Right ventricle myocardium superior (tissue), 1 donor: Measurements from ENCODE around the gene KLHL5. TPM values are rescaled to one million over a fixed set of nuclear protein-coding genes. Genes with fewer than 3 reads are reported as not detected.

Experiments used
- ATAC-seq: fragments of 200-7000 bp; cut with Tn5 transposase; one replicate; pipeline ENCODE4 v1.9.1; 2020; ENCODE audit warnings: mild to moderate bottlenecking; ENCODE audit not compliant: poor library complexity
- DNase-seq: peaks from one replicate; pipeline ENCODE4 v3.0.0-alpha.2; 2020
- intact Hi-C: fragments of 100-400 bp; cut with DNase I; formaldehyde crosslinking; loops from one replicate; pipeline ENCODE4 v1.11.2; 2022
- total RNA-seq: library from RNA; stranded (reverse); fragmentation: NEBNext Ultra II Directional; extraction: Animal tissue kit (Norgen Biotek cat#: 25700); gene quantifications from one replicate; pipeline ENCODE4 v1.2.1, GENCODE V29; 2021
- donor health status: DM: no; HTN: yes; CAD: no; lungs with severe emphysema.

The KLHL5 gene
- total RNA-seq, 1 donor from 2014 or later: 13.2 TPM

DNA sequence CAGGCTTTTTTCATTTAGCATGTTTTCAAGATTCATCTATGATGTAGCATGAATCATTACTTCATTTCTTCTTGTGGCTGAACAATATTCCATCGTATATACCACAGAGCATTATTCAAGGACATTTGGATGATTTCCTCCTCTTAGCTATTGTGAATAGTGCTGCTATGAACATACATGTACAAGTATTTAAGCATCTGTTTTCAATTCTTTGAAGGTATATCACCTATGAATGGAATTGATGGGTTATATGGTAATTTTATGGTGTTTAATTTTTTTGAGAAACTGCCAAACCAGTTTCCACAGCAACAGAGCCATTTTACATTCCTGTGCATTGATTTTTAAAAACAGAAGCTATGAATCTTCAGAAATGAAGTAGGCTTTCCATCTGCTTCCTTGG is 84.2 kb downstream of the KLHL5 start:
- DNase-seq: no peak
- intact Hi-C loops: no loop called here
- no peak for ATAC-seq

DNA sequence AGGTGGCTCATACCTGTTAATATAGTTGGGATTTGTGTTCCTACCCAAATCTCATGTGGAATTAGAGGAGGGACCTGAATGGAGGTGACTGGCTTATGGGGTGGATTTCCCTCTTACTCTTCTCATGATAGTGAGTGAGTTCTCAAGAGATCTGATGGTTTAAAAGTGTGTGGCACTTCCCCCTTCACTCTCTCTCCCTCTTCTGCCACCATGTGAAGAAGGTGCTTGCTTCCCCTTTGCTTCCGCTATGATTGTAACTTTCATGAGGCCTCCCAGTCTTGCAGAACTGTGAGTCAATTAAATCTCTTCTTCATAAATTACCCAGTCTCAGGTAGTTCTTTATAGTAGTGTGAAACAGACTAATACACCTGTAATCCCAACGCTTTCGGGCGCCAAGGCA is 92.0 kb downstream of the KLHL5 start:
- no peak for DNase-seq
- no peak for ATAC-seq
- intact Hi-C loops: no loop called here

DNA sequence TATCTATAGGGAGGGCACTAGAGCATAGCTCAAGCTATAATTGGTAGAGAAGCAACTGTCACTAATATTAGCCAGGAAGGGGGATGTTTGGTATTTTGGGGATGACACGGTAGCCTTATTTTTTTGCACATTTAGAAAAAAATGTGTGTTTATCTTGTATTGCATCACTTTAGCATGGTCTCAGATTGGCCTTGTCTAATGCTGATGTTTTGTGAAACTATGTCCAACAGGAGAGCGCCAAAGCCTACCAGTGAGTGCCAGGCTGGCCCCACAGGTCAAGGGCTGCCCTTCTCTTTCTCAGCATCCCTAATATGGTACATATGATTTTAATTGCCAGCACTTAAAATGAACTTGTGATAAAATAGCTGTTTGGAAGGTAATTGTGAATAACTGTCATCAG is 95.5 kb downstream of the KLHL5 start:
- intact Hi-C loops: no loop called here
- ATAC-seq: no peak

DNA sequence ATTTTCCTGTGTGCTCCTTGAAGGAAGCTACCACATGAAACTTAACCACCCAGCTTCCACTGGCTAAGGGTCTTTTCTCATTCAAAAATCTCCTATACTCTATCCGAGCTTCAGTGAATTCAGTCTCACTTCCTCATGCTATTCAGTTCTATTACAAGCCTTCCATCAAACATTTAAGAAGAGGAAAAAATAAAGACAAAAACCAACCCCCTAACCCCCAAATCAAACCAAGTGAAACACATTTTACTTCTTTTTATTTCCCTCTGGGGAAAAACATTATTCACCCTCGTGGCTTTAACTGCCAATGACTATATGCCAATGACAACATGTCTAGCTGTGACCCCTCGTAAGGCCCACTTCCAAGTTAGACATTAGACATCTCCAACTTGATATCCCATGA is 104.1 kb downstream of the KLHL5 start:
- intact Hi-C loops: no loop called here
- ATAC-seq (no peak), DNase-seq (no peak)

More for the DNA sequence above, 95.5 kb downstream of the KLHL5 start:
- no peak for DNase-seq

DNA sequence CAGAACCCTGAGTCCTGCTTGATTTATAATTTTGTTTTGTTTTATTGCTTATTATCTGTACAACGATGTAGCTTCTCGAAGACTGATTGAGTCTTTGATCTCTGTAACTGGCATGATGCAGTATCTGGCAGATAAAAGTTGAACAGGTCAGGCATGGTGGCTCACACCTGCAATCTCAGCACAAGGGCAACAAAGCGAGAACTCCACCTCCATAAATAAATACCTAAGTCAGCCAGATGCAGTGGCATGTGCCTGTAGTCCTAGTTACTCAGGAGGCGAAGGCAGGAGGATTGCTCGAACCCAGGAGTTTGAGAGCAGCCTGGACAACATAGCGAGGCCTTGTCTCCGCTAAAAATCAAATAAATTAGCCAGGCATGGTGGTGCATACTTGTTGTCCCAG is 104.6 kb downstream of the KLHL5 start:
- DNase-seq: no peak
- intact Hi-C loops: no loop called here
- ATAC-seq: no peak

DNA sequence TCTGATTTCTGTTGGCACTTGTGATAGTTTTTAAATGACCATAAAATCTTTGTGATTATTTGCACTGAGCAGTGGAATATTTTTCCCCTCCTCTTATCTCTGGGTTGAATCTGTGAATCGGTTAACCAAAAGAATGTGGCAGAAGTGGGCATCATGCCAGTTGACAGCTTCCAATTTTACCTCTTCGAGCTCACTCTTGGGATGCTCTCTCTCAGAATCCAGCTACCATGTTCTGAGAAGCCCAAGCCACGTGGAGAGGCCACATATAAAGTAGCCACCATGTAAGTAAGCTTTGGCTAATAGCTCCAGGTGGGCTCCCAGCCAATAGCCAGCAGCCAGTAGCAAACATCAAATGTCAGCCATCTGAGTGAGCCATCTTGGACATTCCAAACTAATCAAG is 107.4 kb downstream of the KLHL5 start:
- intact Hi-C loops: no loop called here
- no peak for ATAC-seq

DNA sequence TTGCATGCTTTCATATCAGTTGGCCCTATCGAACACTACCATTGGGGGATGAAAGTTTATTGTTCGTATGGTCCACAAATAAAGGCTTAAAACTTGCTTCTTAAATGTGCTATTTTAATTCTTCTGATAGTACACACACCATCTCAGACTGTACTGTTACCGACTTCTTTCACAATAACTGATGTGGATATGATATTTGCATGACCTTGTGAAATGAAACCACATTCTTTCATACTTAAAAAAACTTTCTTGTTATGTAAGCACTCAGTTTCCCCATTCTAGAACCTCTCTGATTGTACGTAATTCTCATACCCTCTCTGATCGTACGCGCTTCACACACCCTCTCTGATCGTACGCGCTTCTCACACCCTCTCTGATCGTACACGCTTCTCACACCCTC is 108.3 kb downstream of the KLHL5 start:
- intact Hi-C loops: no loop called here
- ATAC-seq (no peak), DNase-seq (no peak)

More for the DNA sequence above, 107.4 kb downstream of the KLHL5 start:
- no peak for DNase-seq

Other genes with a start within 250 kb of the KLHL5 start
- 2.3 TPM for gene TLR6, start 205.4 kb upstream of the KLHL5 start, total RNA-seq
- 20.3 TPM for gene FAM114A1, start 194.4 kb upstream of the KLHL5 start, total RNA-seq
- not detected for gene TMEM156, start 29.8 kb upstream of the KLHL5 start, total RNA-seq
- 8.4 TPM for gene WDR19, start 120.3 kb downstream of the KLHL5 start, total RNA-seq